H1 (cell line): Measurements from ENCODE around the gene YIF1B. TPM values are rescaled to one million over a fixed set of nuclear protein-coding genes. Genes with fewer than 3 reads are reported as not detected.
A peak's percentile ranks its signal among the peaks of the same experiment; 100 is the strongest.

Experiments
- CTCF ChIA-PET: fragments of 300-600 bp; sonication (Branson Sonifier 250); formaldehyde crosslinking; loops from one replicate; lab custom pipeline; 2021; ENCODE audit not compliant: partially characterized antibody; lab: Charles Lee
- POLR2A ChIA-PET: fragments of 300-600 bp; sonication (Branson Sonifier 250); formaldehyde crosslinking; loops from one replicate; lab custom pipeline; 2021; ENCODE audit warnings: inconsistent platforms; ENCODE audit not compliant: partially characterized antibody; lab: Charles Lee
- DNase-seq, 2 experiments: peaks; one replicate each; pipeline versions ENCODE4 v3.0.0 to v3.0.0-alpha.2; 2010 to 2022; ENCODE audit warnings: low spot score in 2 of 2, low read depth in 1 of 2, mixed read lengths in 1 of 2
- FAIRE-seq: peaks from 2 replicates; lab custom pipeline; 2011; peaks lifted over from hg19 to GRCh38; lab: Jason Lieb, UNC
- H2AFZ ChIP-seq: 2 replicates; pipeline ENCODE4 v1.8.1; 2012; ENCODE audit warnings: low read length, inconsistent platforms
- H2AK5ac ChIP-seq: 2 replicates; pipeline ENCODE4 v1.6.1; 2013; ENCODE audit warnings: low read depth, low read length
- H2BK120ac ChIP-seq: replicated peaks from 2 replicates; pipeline ENCODE3; 2013; ENCODE audit warnings: low read depth, low read length, inconsistent platforms
- H2BK12ac ChIP-seq: 2 replicates; pipeline ENCODE4 v1.6.1; 2013; ENCODE audit warnings: low read depth, low read length
- H2BK15ac ChIP-seq: 2 replicates; pipeline ENCODE4 v1.6.1; 2013; ENCODE audit warnings: low read length
- H2BK20ac ChIP-seq: 2 replicates; pipeline ENCODE4 v1.6.1; 2013; ENCODE audit warnings: low read length
- H2BK5ac ChIP-seq: 2 replicates; pipeline ENCODE4 v1.6.1; 2013; ENCODE audit warnings: low read depth, low read length
- H3K14ac ChIP-seq: 2 replicates; pipeline ENCODE4 v1.6.1; 2013; ENCODE audit warnings: inconsistent platforms; ENCODE audit not compliant: insufficient read length
- H3K18ac ChIP-seq: 2 replicates; pipeline ENCODE4 v1.6.1; 2013; ENCODE audit warnings: low read length; ENCODE audit errors: extremely low read depth
- H3K23ac ChIP-seq: 2 replicates; pipeline ENCODE4 v1.6.1; 2013; ENCODE audit warnings: inconsistent platforms; ENCODE audit not compliant: insufficient read length
- H3K23me2 ChIP-seq: 2 replicates; pipeline ENCODE4 v1.6.1; 2013; ENCODE audit warnings: low read depth, low read length
- H3K27ac ChIP-seq: 2 replicates; pipeline ENCODE4 v1.6.1; 2011; ENCODE audit warnings: low read depth, low read length, inconsistent platforms
- H3K27me3 ChIP-seq, 4 experiments: replicated peaks in 1 of 4; 1 replicate in 1 of 4; 2 replicates in 3 of 4; pipeline versions ENCODE4 v1.6.1 to v1.8.1; 2011 to 2013; ENCODE audit warnings: low read length in 3 of 4, mild to moderate bottlenecking in 3 of 4, inconsistent platforms in 2 of 4, mixed read lengths in 2 of 4, moderate library complexity in 1 of 4; ENCODE audit not compliant: control insufficient read depth in 3 of 4, insufficient read depth in 3 of 4; ENCODE audit errors: extremely low read depth in 1 of 4
- H3K36me3 ChIP-seq, 4 experiments: 2 replicates each; pipeline versions ENCODE4 v1.6.1 to v1.8.1; 2011 to 2013; ENCODE audit warnings: mild to moderate bottlenecking in 4 of 4, low read length in 3 of 4, moderate library complexity in 2 of 4, control low read depth in 1 of 4, inconsistent platforms in 1 of 4; ENCODE audit not compliant: insufficient read depth in 4 of 4, control insufficient read depth in 2 of 4
- H3K4ac ChIP-seq: replicated peaks from 2 replicates; pipeline ENCODE3; 2013; ENCODE audit warnings: low read length, low read depth, mixed read lengths, inconsistent platforms; ENCODE audit not compliant: insufficient read length
- H3K4me1 ChIP-seq, 4 experiments: replicated peaks in 1 of 4; 1 replicate in 1 of 4; 2 replicates in 3 of 4; pipeline versions ENCODE4 v1.6.1 to v1.8.1; 2011 to 2013; ENCODE audit warnings: low read length in 3 of 4, inconsistent platforms in 2 of 4, mixed read lengths in 1 of 4; ENCODE audit not compliant: insufficient read depth in 4 of 4, control insufficient read depth in 3 of 4
- H3K4me2 ChIP-seq, 2 experiments: 2 replicates each; pipeline versions ENCODE4 v1.6.1 to v1.8.1; 2011 to 2013; ENCODE audit warnings: low read depth in 2 of 2, low read length in 2 of 2, control low read depth in 1 of 2, inconsistent platforms in 1 of 2, mild to moderate bottlenecking in 1 of 2; ENCODE audit not compliant: insufficient read depth in 1 of 2
- H3K4me3 ChIP-seq, 4 experiments: fragments of 200-600, 300-600 bp in 1 of 4; sonication (generic), shearing (Covaris generic), sonication (Bioruptor Twin) in 1 of 4; 2 replicates each; pipeline versions ENCODE4 v1.5.1 to v1.8.1; 2011 to 2016; ENCODE audit warnings: low read length in 4 of 4, low read depth in 3 of 4, control low read depth in 2 of 4, inconsistent platforms in 2 of 4, mild to moderate bottlenecking in 2 of 4, mixed read lengths in 1 of 4, moderate library complexity in 1 of 4; ENCODE audit not compliant: insufficient read depth in 2 of 4; ENCODE audit errors: extremely low read depth in 1 of 4
- H3K56ac ChIP-seq: replicated peaks from 2 replicates; pipeline ENCODE3; 2013; ENCODE audit warnings: low read depth, mild to moderate bottlenecking, mixed read lengths, low read length, inconsistent platforms; ENCODE audit not compliant: insufficient read length
- H3K79me1 ChIP-seq: 2 replicates; pipeline ENCODE4 v1.6.1; 2013; ENCODE audit warnings: low read depth, low read length, control low read depth
- H3K79me2 ChIP-seq, 2 experiments: 2 replicates each; pipeline versions ENCODE4 v1.6.1 to v1.8.1; 2012 to 2013; ENCODE audit warnings: low read length in 2 of 2, mild to moderate bottlenecking in 2 of 2, inconsistent platforms in 1 of 2; ENCODE audit not compliant: insufficient read depth in 2 of 2, control insufficient read depth in 1 of 2
- H3K9ac ChIP-seq, 4 experiments: replicated peaks in 1 of 4; 1 replicate in 1 of 4; 2 replicates in 3 of 4; pipeline versions ENCODE4 v1.6.1 to v1.8.1; 2011 to 2013; ENCODE audit warnings: low read depth in 3 of 4, low read length in 3 of 4, control low read depth in 2 of 4, mild to moderate bottlenecking in 2 of 4, moderate library complexity in 2 of 4, inconsistent platforms in 1 of 4; ENCODE audit errors: extremely low read depth in 1 of 4
- H3K9me3 ChIP-seq, 2 experiments: 2 replicates each; pipeline versions ENCODE4 v1.6.1 to v1.8.1; 2012 to 2013; ENCODE audit warnings: mild to moderate bottlenecking in 2 of 2, moderate library complexity in 2 of 2, control low read depth in 1 of 2, inconsistent platforms in 1 of 2, low read depth in 1 of 2, low read length in 1 of 2, mixed read lengths in 1 of 2; ENCODE audit not compliant: insufficient read depth in 2 of 2
- H4K20me1 ChIP-seq, 2 experiments: replicated peaks in 1 of 2; 2 replicates each; pipeline versions ENCODE3 to v1.8.1; 2011 to 2013; ENCODE audit warnings: inconsistent platforms in 2 of 2, low read length in 2 of 2, mild to moderate bottlenecking in 1 of 2; ENCODE audit not compliant: insufficient read depth in 2 of 2, control insufficient read depth in 1 of 2
- H4K5ac ChIP-seq: 2 replicates; pipeline ENCODE4 v1.6.1; 2013; ENCODE audit warnings: low read length, low read depth, mixed read lengths, inconsistent platforms; ENCODE audit not compliant: insufficient read length
- H4K8ac ChIP-seq: 2 replicates; pipeline ENCODE4 v1.8.0; 2013; ENCODE audit warnings: mild to moderate bottlenecking, moderate library complexity, low read length, inconsistent platforms; ENCODE audit not compliant: insufficient read depth; ENCODE audit errors: extremely low read depth
- H4K91ac ChIP-seq: replicated peaks from 2 replicates; pipeline ENCODE3; 2013; ENCODE audit warnings: low read length, mixed read lengths, inconsistent platforms; ENCODE audit not compliant: insufficient read length
- ATF2 ChIP-seq: IDR thresholded peaks from 2 replicates; pipeline ENCODE4 v1.6.1; 2012; ENCODE audit warnings: low read length, inconsistent platforms
- BRCA1 ChIP-seq: IDR thresholded peaks from 2 replicates; pipeline ENCODE4 v1.6.1; 2012; ENCODE audit warnings: low read depth, low read length, improper control_type of control experiment
- EP300 ChIP-seq, 2 experiments: IDR thresholded peaks; 1 replicate in 1 of 2; 2 replicates in 1 of 2; pipeline ENCODE4 v1.6.1; 2011 to 2012; ENCODE audit warnings: low read depth in 2 of 2, low read length in 2 of 2, mild to moderate bottlenecking in 2 of 2, borderline replicate concordance in 1 of 2, inconsistent platforms in 1 of 2, moderate library complexity in 1 of 2
- NRF1 ChIP-seq: IDR thresholded peaks from 2 replicates; pipeline ENCODE4 v1.6.1; 2011; ENCODE audit warnings: mild to moderate bottlenecking, low read depth, low read length, improper control_type of control experiment
- RFX5 ChIP-seq: IDR thresholded peaks from 2 replicates; pipeline ENCODE4 v1.6.1; 2011; ENCODE audit warnings: low read depth, low read length, improper control_type of control experiment, borderline replicate concordance
- SAP30 ChIP-seq: fragments of 300-600 bp; sonication (generic); IDR thresholded peaks from 2 replicates; pipeline ENCODE4 v1.7.1; 2012; ENCODE audit warnings: low read length, moderate library complexity, mild to moderate bottlenecking, inconsistent platforms; ENCODE audit not compliant: insufficient read depth, insufficient replicate concordance
- SUZ12 ChIP-seq: fragments of 200-600 bp; sonication (generic); IDR thresholded peaks from 2 replicates; pipeline ENCODE4 v1.6.1; 2012; ENCODE audit warnings: mild to moderate bottlenecking, inconsistent platforms, low read length, moderate library complexity, mixed read lengths
- TEAD4 ChIP-seq: IDR thresholded peaks from 2 replicates; pipeline ENCODE4 v1.6.1; 2012; ENCODE audit warnings: low read depth, low read length, inconsistent platforms, mixed read lengths
- WGBS, 2 experiments: shearing (Covaris generic) in 1 of 2; methylation state at CpG; one replicate each; pipeline versions ENCODE4 v1.1.6 to v1.1.7; 2013 to 2015; ENCODE audit warnings: low lambda C conversion rate in 2 of 2, mixed read lengths in 2 of 2, inconsistent platforms in 1 of 2, low coverage in 1 of 2, missing lambda C conversion rate in 1 of 2; ENCODE audit not compliant: insufficient replicate concordance in 2 of 2, insufficient coverage in 1 of 2, insufficient read length in 1 of 2; ENCODE audit errors: extremely low coverage in 1 of 2, missing lambda C conversion rate in 1 of 2; 5-methylcytosine and 5-hydroxymethylcytosine counted together
- polyA plus RNA-seq, 7 experiments: library from polyadenylated mRNA; depleted of rRNA in 3 of 7; stranded (reverse) in 5 of 7; unstranded in 2 of 7; fragments of >200 nt in 5 of 7; fragments of 200-250 nt in 2 of 7; gene quantifications; 1 replicate in 5 of 7; 2 replicates in 1 of 7; 4 replicates in 1 of 7; pipeline versions ENCODE4 v1.2.1 to v1.2.3, GENCODE V29; 2011 to 2013; ENCODE audit warnings: missing spikeins in 2 of 7, mixed read lengths in 2 of 7
- total RNA-seq: library from RNA; stranded (reverse); fragmentation: NEBNext Ultra II Directional; extraction: Animal tissue kit (Norgen Biotek cat#: 25700); gene quantifications from 2 replicates; pipeline ENCODE4 v1.2.1, GENCODE V29; 2021

Gene YIF1B
- total and polyA plus RNA-seq, 2 of the 8 experiments (the other 6 are each of a cell fraction or from before 2014, with no cell fraction given): 89.6 to 305 TPM

GRCh38 chr19:38267761-38268483 lies 47.8 kb downstream of the YIF1B start:
- POLR2A ChIA-PET: interaction anchor here (0.7 to 3.6 kb wide), 8 partner anchors 8 to 107 kb away, joined by 3 to 25 read pairs (median 3); partner anchors contain the start of gene PSMD8
- no peak overlapping the region for H4K8ac ChIP-seq
- peaks cover 12 to 32% (median 19%) of the 10 kb centered on the region in 4 experiments for H3K4me1 ChIP-seq
- no peak overlapping the region for H2BK12ac ChIP-seq
- peaks cover 10 to 24% of the 10 kb centered on the region in 2 experiments for H4K20me1 ChIP-seq
- H3K4me3 ChIP-seq: no peak overlapping the region; a peak in 1 of 8 replicates
- H2BK120ac ChIP-seq: no peak overlapping the region
- CTCF ChIA-PET: interaction anchor here (0.9 to 8.6 kb wide), 9 partner anchors 9 to 116 kb away, joined by 3 to 84 read pairs (median 4); partner anchors contain the start of gene PPP1R14A
- H3K18ac ChIP-seq: no peak overlapping the region
- H3K56ac ChIP-seq: no peak overlapping the region
- DNase-seq (no peak), FAIRE-seq (no peak)
- peaks cover 37 to 76% of the 10 kb centered on the region in 2 experiments for H3K79me2 ChIP-seq
- peak overlapping the region; percentile 21; the same call in 1 of the 2 replicates for H2BK5ac ChIP-seq
- no peak overlapping the region for H3K14ac ChIP-seq
- no peaks in the 10 kb centered on the region for H3K9me3 ChIP-seq
- H2BK20ac ChIP-seq: no peak overlapping the region
- H3K27me3 ChIP-seq: no peaks in the 10 kb centered on the region
- TF ChIP-seq NRF1: no peak
- TF ChIP-seq ATF2: no peak
- TF ChIP-seq BRCA1: no peak
- no peak for TF ChIP-seq EP300 (IDR thresholded peaks at IDR 0.05; ENCODE audit: borderline replicate concordance in 1 of 2, low read depth in 2 of 2, low read length in 2 of 2)
- no peak for TF ChIP-seq SUZ12
- TF ChIP-seq RFX5: no peak
- no peak for TF ChIP-seq SAP30
- no peak for TF ChIP-seq TEAD4
- H3K23me2 ChIP-seq: peaks cover 7% of the 10 kb centered on the region
- H4K91ac ChIP-seq: no peak overlapping the region
- peak overlapping the region; percentile 97 to 100; a peak in 3 of 4 replicates for H3K4me2 ChIP-seq
- no peak overlapping the region for H2BK15ac ChIP-seq
- no peak overlapping the region for H4K5ac ChIP-seq
- H3K23ac ChIP-seq: no peak overlapping the region
- 0 out of 8 replicates have a peak, but pooled peaks cover 0 to 5% (median 0%) of the 10 kb centered on the region in 4 experiments for H3K36me3 ChIP-seq
- no peak overlapping the region for H2AFZ ChIP-seq
- no peak overlapping the region for H2AK5ac ChIP-seq
- 84% methylated on average over 12 of the region's 12 CpGs; no CpG with 5 or more reads in 1 of the 2 experiments for WGBS, 2 experiments
- H3K4ac ChIP-seq: no peak overlapping the region
- H3K79me1 ChIP-seq: peaks cover 21% of the 10 kb centered on the region
- H3K9ac ChIP-seq: peak overlapping the region in 1 of 4 experiments; percentile 33; a peak in 1 of 7 replicates
- H3K27ac ChIP-seq: no peak overlapping the region
